Heart right ventricle (tissue), 16 donors: Measurements from ENCODE around the gene FARP1. TPM values are rescaled to one million over a fixed set of nuclear protein-coding genes. Genes with fewer than 3 reads are reported as not detected.

Experiments
- ATAC-seq, 8 donors: fragments of 200-7000 bp; cut with Tn5 transposase; one replicate each; pipeline ENCODE4 v1.9.1; 2020; ENCODE audit warnings: mild to moderate bottlenecking in 8 of 8, moderate library complexity in 8 of 8, moderate number of reproducible peaks in 1 of 8
- DNase-seq, 2 donors: peaks; one replicate each; pipeline ENCODE4 v3.0.0-alpha.2; 2020
- H3K27ac ChIP-seq, 10 donors: fragments of 200-600 bp; sonication (generic) in 2 of 10; one replicate each; pipeline versions ENCODE4 v1.5.0 to v1.8.0; 2020 to 2022; ENCODE audit warnings: mild to moderate bottlenecking in 3 of 10
- H3K27me3 ChIP-seq, 7 donors: fragments of 200-600 bp; one replicate each; pipeline ENCODE4 v1.8.0; 2021 to 2022; ENCODE audit warnings: mild to moderate bottlenecking in 2 of 7
- H3K36me3 ChIP-seq, 9 donors: fragments of 200-600 bp; sonication (generic) in 1 of 9; one replicate each; pipeline versions ENCODE4 v1.5.0 to v1.8.0; 2020 to 2022; ENCODE audit warnings: mild to moderate bottlenecking in 2 of 9
- H3K4me1 ChIP-seq, 9 donors: fragments of 200-600 bp; sonication (generic) in 1 of 9; one replicate each; pipeline versions ENCODE4 v1.5.0 to v1.8.0; 2020 to 2022; ENCODE audit warnings: mild to moderate bottlenecking in 4 of 9
- H3K4me3 ChIP-seq, 10 donors: fragments of 200-600 bp; sonication (generic) in 2 of 10; one replicate each; pipeline versions ENCODE4 v1.5.0 to v1.8.0; 2020 to 2022; ENCODE audit warnings: mild to moderate bottlenecking in 7 of 10, moderate library complexity in 2 of 10
- H3K9me3 ChIP-seq, 11 donors: fragments of 200-600 bp in 10 of 11; sonication (generic) in 2 of 11; one replicate each; pipeline versions ENCODE4 v1.5.0 to v1.8.0; 2013 to 2022; ENCODE audit warnings: mild to moderate bottlenecking in 2 of 11, control low read depth in 1 of 11, moderate library complexity in 1 of 11
- WGBS, 2 donors: extraction: QIAGEN DNeasy Blood & Tissue Kit; methylation state at CpG; one replicate each; pipeline ENCODE4 v1.1.7; 2013; ENCODE audit warnings: inconsistent platforms in 1 of 2; 5-methylcytosine and 5-hydroxymethylcytosine counted together
- intact Hi-C, 10 donors: fragments of 100-400 bp; cut with DNase I; formaldehyde crosslinking; loops; one replicate each; pipeline versions ENCODE4 v1.11.1 to v1.14.2; 2022
- polyA plus RNA-seq, 2 donors: library from polyadenylated mRNA; stranded (reverse); fragments of 200-250 nt; gene quantifications; one replicate each; pipeline ENCODE4 v1.2.3, GENCODE V29; 2013
- total RNA-seq, 10 donors: library from RNA; stranded (reverse); fragmentation: NEBNext Ultra II Directional in 3 of 10; extraction: Animal tissue kit (Norgen Biotek cat#: 25700) in 3 of 10; gene quantifications; one replicate each; pipeline versions ENCODE4 v1.2.1 to v1.2.4, GENCODE V29; 2021 to 2023
- TF ChIP-seq, protein P1 (sequence below), 9 donors: fragments of 200-600 bp; sonication (generic) in 2 of 9; IDR thresholded peaks; one replicate each; pipeline versions ENCODE4 v1.5.0 to v1.8.0; 2021 to 2022; ENCODE audit warnings: antibody characterized with exemption in 9 of 9, mild to moderate bottlenecking in 5 of 9, moderate library complexity in 1 of 9
- donor health status: Arrhythmogenic right ventricular cardiomyopathy.
- donor health status: ischemic (EF 13 %, LVEDD 7.1; RV severe dilation, severe dysfunction).
- donor health status: healthy with polysubstance abuse.
- donor health status: DM: no; HTN: yes; CAD: no.
- donor health status: DM: no; HTN: no; CAD: no.
- donor health status: ischemic (EF 25% LVEDD 6.9; RV normal size, moderate dysfunction).
- donor health status: ischemic (EF 25% LVEDD 5.7; RV mildly dilated, moderate dysfunction).
- donor health status: healthy.
- donor health status: DM: yes; HTN: yes; CAD: no.
- donor health status: Ischemic cardiomyopathy.
- donor health status: ischemic (EF 35%, LVEDD 5.7; RV mildly dilated, moderate dysfunction).
- donor health status: nonischemic (EF 11% LVEDD 7.7; RV severe dilation, severe dysfunction).
- donor health status: DM: yes; HTN: yes; CAD: no.
- donor health status: PGD.
- donor health status: ischemic (EF 29% LVEDD 5.4; RV normal size, mild dysfunction).
- donor health status: nonischemic (EF 23%, LVEDD 6.1; RV moderate dilation, normal function).

The FARP1 gene
- total and polyA plus RNA-seq, 12 donors = 6.9 to 72.9 (median 17.1) TPM

DNA sequence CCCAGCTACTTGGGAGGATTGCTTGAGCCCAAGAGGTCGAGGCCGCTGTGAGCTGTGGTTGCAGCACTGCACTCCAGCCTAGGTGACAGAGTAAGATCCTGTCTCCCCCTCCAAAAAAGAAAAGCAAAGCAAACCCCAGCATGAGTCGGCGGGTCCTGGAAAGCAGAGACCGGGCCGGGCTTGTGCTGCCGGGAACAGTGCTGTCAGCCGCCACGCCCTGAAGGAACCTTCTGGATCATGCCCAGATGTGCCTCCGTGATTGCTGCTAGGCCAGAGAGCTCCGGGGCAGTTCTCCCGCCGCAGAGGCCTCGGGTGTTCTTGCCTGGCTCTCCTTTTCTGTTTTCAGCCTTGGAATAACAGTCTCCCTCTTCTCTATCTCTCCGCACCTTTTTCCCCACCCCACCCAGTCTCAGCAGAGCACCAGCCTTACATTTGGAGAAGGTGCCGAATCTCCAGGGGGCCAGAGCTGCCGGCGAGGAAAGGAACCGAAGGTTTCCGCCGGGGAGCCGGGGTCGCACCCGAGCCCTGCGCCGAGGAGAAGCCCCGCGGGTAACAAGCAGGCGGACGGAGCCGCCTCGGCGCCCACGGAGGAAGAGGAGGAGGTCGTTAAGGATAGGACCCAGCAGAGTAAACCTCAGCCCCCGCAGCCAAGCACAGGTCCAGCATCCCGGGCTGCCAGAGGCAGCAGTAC, 252.1 kb downstream of the FARP1 start:
- 93 to 96% methylated on average over 36 to 37 of the region's 37 CpGs for WGBS, 2 donors
- H3K27ac ChIP-seq = no peak overlapping the region
- DNase-seq = no peak
- H3K4me3 ChIP-seq = no peak overlapping the region
- no peaks in the 10 kb centered on the region for H3K27me3 ChIP-seq
- H3K4me1 ChIP-seq = peaks cover 0 to 9% (median 0%) of the 10 kb centered on the region in 9 donors
- no peaks in the 10 kb centered on the region for H3K9me3 ChIP-seq
- TF ChIP-seq, protein P1, sequence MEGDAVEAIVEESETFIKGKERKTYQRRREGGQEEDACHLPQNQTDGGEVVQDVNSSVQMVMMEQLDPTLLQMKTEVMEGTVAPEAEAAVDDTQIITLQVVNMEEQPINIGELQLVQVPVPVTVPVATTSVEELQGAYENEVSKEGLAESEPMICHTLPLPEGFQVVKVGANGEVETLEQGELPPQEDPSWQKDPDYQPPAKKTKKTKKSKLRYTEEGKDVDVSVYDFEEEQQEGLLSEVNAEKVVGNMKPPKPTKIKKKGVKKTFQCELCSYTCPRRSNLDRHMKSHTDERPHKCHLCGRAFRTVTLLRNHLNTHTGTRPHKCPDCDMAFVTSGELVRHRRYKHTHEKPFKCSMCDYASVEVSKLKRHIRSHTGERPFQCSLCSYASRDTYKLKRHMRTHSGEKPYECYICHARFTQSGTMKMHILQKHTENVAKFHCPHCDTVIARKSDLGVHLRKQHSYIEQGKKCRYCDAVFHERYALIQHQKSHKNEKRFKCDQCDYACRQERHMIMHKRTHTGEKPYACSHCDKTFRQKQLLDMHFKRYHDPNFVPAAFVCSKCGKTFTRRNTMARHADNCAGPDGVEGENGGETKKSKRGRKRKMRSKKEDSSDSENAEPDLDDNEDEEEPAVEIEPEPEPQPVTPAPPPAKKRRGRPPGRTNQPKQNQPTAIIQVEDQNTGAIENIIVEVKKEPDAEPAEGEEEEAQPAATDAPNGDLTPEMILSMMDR (IDR thresholded peaks at IDR 0.05) = no peak
- intact Hi-C loops = loop anchor here in 5 of 10 donors (5.0 to 10.0 kb wide), 3 partner anchors 250 to 360 kb away; partner anchors contain the start of gene FARP1 (in 5 of the 5)
- no peak for ATAC-seq
- peaks cover 0 to 66% (median 19%) of the 10 kb centered on the region in 9 donors for H3K36me3 ChIP-seq

DNA sequence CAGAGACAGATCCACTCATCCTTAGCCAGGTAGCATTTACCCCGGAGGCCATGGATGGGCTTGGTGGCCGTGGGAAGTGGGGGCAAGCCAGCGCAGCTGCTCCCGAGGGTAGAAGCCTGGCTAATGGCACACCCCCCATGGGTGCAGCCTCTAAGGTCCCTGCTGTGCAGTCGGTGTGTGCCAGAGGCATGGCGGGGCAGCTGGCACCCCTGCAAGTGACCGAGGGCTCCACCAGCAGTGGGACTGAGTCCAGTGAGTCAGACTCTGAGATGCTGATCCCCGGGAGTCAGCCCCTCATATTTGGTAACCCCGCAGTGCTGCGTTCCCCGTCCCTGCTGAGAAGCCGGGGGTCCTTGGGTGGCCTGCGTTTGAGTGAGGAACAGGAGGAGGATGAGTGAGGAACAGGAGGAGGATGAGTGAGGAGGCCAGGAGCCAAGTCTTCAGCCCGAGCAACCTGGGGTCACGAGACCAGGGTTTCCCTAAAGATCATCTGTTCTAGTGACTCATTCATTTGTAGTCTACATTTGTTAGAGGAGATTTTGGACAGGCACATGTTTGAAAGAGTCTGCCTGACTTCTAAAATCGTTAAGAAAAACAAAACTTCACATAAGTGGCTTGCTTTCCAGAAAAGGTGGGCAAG, 253.3 kb downstream of the FARP1 start:
- Histone ChIP-seq H3K4me1 (no peaks in the 10 kb centered on the region), H3K36me3 (peaks cover 0 to 55% (median 19%) of the 10 kb centered on the region in 9 donors), H3K27me3 (no peaks in the 10 kb centered on the region), H3K9me3 (no peaks in the 10 kb centered on the region), H3K4me3 (no peak overlapping the region), H3K27ac (no peak overlapping the region)
- DNase-seq (no peak), ATAC-seq (no peak)
- intact Hi-C loops = loop anchor here in 5 of 10 donors (5.0 to 10.0 kb wide), 3 partner anchors 251 to 361 kb away; partner anchors contain the start of gene FARP1 (in 5 of the 5)
- TF ChIP-seq, protein P1 (IDR thresholded peaks at IDR 0.05) = no peak
- WGBS, 2 donors = 90 to 95% methylated on average over 16 of the region's 16 CpGs

DNA sequence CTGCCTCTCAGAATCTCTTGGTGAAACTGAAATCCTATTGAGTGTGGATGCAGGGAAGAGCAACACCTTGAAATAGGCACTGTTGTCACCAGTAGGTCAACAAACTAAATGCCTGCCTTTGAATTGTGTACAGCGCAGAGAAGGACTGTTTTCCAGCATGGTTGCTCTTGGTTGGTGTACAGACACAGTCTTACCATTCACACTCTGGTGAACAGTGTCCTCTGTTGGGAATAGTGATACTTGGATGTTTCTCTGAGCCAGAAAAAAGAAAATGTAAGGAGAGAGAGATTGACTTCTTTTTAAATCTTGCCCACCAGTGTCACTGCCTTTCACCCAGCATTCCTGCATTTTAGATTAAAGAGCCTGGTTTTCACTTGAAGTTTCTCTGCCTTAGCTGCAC, 254.3 kb downstream of the FARP1 start:
- Histone ChIP-seq H3K27me3 (no peaks in the 10 kb centered on the region), H3K9me3 (no peaks in the 10 kb centered on the region), H3K36me3 (peaks cover 0 to 52% (median 19%) of the 10 kb centered on the region in 9 donors), H3K4me3 (no peak overlapping the region), H3K4me1 (no peaks in the 10 kb centered on the region), H3K27ac (no peak overlapping the region)
- DNase-seq = no peak
- peak in 5 of 8 donors; percentile 44 to 73 (median 63) for ATAC-seq
- WGBS, 2 donors = 92 to 96% methylated on average over 1 of the region's 1 CpG
- TF ChIP-seq, protein P1 (IDR thresholded peaks at IDR 0.05) = peak in 6 of 9 donors; percentile 22 to 60 (median 42)
- intact Hi-C loops = loop anchor here in 5 of 10 donors (5.0 to 10.0 kb wide), 3 partner anchors 252 to 362 kb away; partner anchors contain the start of gene FARP1 (in 5 of the 5)

DNA sequence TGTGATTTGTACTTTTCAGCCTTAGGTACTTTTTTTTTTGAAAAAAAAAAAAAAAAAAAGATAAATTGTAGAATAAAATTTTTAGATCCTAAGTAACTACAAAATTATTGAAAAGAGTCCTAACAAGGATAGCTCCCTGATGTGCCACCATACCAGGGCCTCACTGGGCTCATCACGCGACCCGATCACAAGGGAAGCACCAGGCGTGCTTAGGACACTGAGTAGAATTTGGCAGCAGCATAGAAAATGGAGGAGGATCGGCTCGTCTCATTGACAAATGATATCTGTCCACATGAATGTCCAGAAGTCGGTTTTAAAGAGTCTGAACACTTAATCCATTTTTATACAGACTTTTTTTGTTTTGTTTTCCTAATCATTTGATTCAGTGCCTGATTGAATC, 255.0 kb downstream of the FARP1 start:
- no peak for DNase-seq
- intact Hi-C loops = loop anchor here in 5 of 10 donors (5.0 to 10.0 kb wide), 3 partner anchors 253 to 363 kb away; partner anchors contain the start of gene FARP1 (in 5 of the 5)
- no peak overlapping the region for H3K27ac ChIP-seq
- 87 to 92% methylated on average over 7 of the region's 7 CpGs for WGBS, 2 donors
- no peak overlapping the region for H3K4me3 ChIP-seq
- H3K27me3 ChIP-seq = no peaks in the 10 kb centered on the region
- no peaks in the 10 kb centered on the region for H3K9me3 ChIP-seq
- TF ChIP-seq, protein P1 (IDR thresholded peaks at IDR 0.05) = no peak
- ATAC-seq = no peak
- H3K36me3 ChIP-seq = peaks cover 0 to 48% (median 19%) of the 10 kb centered on the region in 9 donors
- H3K4me1 ChIP-seq = no peaks in the 10 kb centered on the region
